DND-41 (cell line): Measurements from ENCODE around the gene NTSR1.

Experiments
- ATAC-seq: fragments of 200-7000 bp; cut with Tn5 transposase; 3 replicates; pipeline ENCODE4 v1.9.1; 2021; ENCODE audit warnings: low read depth; ENCODE audit not compliant: insufficient read depth
- DNase-seq: peaks from one replicate; pipeline ENCODE4 v3.0.0-alpha.2; 2020
- H2AFZ ChIP-seq: 2 replicates; pipeline ENCODE4 v1.6.0; 2012; ENCODE audit warnings: low read depth, low read length
- H3K27ac ChIP-seq: 2 replicates; pipeline ENCODE4 v1.5.1; 2012; ENCODE audit warnings: low read length, inconsistent platforms
- H3K27me3 ChIP-seq: fragments of 200-600 bp; sonication (generic); 2 replicates; pipeline ENCODE4 v1.6.0; 2012; ENCODE audit warnings: low read length, mild to moderate bottlenecking, inconsistent platforms; ENCODE audit not compliant: insufficient read depth, poor library complexity
- H3K36me3 ChIP-seq: 2 replicates; pipeline ENCODE4 v1.5.1; 2012; ENCODE audit warnings: low read length, inconsistent platforms; ENCODE audit not compliant: insufficient read depth
- H3K4me1 ChIP-seq: 2 replicates; pipeline ENCODE4 v1.5.1; 2012; ENCODE audit warnings: mild to moderate bottlenecking, low read length; ENCODE audit not compliant: insufficient read depth
- H3K4me2 ChIP-seq: 2 replicates; pipeline ENCODE4 v1.6.0; 2012; ENCODE audit warnings: mild to moderate bottlenecking, moderate library complexity, low read length, inconsistent platforms; ENCODE audit not compliant: insufficient read depth
- H3K4me3 ChIP-seq, 2 experiments: fragments of 200-600 bp in 1 of 2; shearing (Covaris generic) in 1 of 2; 2 replicates each; pipeline ENCODE4 v1.5.1; 2012 to 2016; ENCODE audit warnings: inconsistent platforms in 2 of 2, low read length in 2 of 2, mild to moderate bottlenecking in 2 of 2, low read depth in 1 of 2, moderate library complexity in 1 of 2
- H3K79me2 ChIP-seq: 2 replicates; pipeline ENCODE4 v1.6.0; 2012; ENCODE audit warnings: low read length, inconsistent platforms; ENCODE audit not compliant: insufficient read depth
- H3K9ac ChIP-seq: 2 replicates; pipeline ENCODE4 v1.6.0; 2012; ENCODE audit warnings: low read depth, mild to moderate bottlenecking, inconsistent platforms, low read length, moderate library complexity
- H3K9me3 ChIP-seq: 2 replicates; pipeline ENCODE4 v1.5.1; 2012; ENCODE audit warnings: low read length, moderate library complexity, mild to moderate bottlenecking, inconsistent platforms; ENCODE audit not compliant: insufficient read depth, severe bottlenecking
- H4K20me1 ChIP-seq: 2 replicates; pipeline ENCODE4 v1.6.0; 2012; ENCODE audit warnings: low read length; ENCODE audit not compliant: insufficient read depth
- EZH2 ChIP-seq: IDR thresholded peaks from 3 replicates; pipeline ENCODE4 v1.6.1; 2012; ENCODE audit warnings: borderline replicate concordance, low read depth, mild to moderate bottlenecking, moderate library complexity, low read length, inconsistent platforms; ENCODE audit not compliant: severe bottlenecking
- TF ChIP-seq, protein P1 (sequence below): IDR thresholded peaks from 2 replicates; pipeline ENCODE4 v1.5.1; 2012; ENCODE audit warnings: borderline replicate concordance, low read length, moderate library complexity, mild to moderate bottlenecking; ENCODE audit not compliant: poor library complexity, severe bottlenecking; ENCODE audit errors: extremely low read depth

Gene NTSR1

DNA sequence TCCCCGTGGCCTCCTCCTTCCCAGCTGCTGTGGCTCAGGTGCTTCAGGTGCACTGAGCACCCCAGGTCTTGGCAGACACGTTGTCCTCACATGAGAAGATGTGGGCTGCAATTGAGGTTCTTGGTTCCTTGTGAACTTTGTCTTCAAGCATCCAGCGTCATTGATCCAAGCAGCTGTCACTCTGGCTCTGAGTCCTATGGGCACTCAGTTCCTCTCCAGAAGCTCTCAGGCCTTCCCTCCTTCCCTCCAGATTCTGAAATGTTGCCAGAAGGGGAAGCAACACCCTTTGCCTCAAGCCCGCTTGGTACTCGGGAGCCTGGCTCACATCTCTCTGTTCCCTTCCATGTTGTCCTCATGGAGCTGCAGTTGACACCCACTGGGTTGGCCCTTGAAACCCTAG, 79.2 kb downstream of the NTSR1 start:
- no peaks in the 10 kb centered on the region for H3K9me3 ChIP-seq
- H2AFZ ChIP-seq = no peak overlapping the region
- no peak overlapping the region for H3K27ac ChIP-seq
- no peaks in the 10 kb centered on the region for H3K36me3 ChIP-seq
- DNase-seq (no peak), ATAC-seq (no peak)
- TF ChIP-seq, protein P1, sequence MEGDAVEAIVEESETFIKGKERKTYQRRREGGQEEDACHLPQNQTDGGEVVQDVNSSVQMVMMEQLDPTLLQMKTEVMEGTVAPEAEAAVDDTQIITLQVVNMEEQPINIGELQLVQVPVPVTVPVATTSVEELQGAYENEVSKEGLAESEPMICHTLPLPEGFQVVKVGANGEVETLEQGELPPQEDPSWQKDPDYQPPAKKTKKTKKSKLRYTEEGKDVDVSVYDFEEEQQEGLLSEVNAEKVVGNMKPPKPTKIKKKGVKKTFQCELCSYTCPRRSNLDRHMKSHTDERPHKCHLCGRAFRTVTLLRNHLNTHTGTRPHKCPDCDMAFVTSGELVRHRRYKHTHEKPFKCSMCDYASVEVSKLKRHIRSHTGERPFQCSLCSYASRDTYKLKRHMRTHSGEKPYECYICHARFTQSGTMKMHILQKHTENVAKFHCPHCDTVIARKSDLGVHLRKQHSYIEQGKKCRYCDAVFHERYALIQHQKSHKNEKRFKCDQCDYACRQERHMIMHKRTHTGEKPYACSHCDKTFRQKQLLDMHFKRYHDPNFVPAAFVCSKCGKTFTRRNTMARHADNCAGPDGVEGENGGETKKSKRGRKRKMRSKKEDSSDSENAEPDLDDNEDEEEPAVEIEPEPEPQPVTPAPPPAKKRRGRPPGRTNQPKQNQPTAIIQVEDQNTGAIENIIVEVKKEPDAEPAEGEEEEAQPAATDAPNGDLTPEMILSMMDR = no peak
- no peak overlapping the region for H3K4me2 ChIP-seq
- H3K9ac ChIP-seq = no peak overlapping the region
- peaks cover 6% of the 10 kb centered on the region for H3K4me1 ChIP-seq
- no peaks in the 10 kb centered on the region for H3K79me2 ChIP-seq
- H3K27me3 ChIP-seq = no peaks in the 10 kb centered on the region
- no peaks in the 10 kb centered on the region for H4K20me1 ChIP-seq
- H3K4me3 ChIP-seq = no peak overlapping the region

DNA sequence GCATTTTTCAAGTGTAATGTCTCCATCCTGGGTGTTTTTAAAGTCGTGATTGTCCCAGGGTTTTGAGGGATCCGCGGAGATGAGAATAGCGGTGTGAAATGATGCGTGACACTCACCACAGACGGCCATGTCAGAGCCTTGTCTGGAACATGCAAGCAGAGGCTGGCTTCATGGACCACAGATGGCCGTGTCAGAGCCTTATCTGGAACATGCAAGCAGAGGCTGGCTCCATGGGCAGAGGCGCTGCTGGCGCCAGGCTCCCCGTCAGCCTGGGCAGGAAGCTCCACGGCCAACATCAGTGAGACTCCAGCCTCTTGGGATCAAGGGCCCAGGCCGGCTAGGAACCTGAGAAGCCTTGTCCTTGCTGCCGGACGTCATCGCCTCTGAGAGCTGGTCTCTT, 80.0 kb downstream of the NTSR1 start:
- Histone ChIP-seq H3K9me3 (no peaks in the 10 kb centered on the region), H3K79me2 (no peaks in the 10 kb centered on the region), H2AFZ (no peak overlapping the region), H3K9ac (no peak overlapping the region), H3K27ac (no peak overlapping the region), H3K36me3 (no peaks in the 10 kb centered on the region), H3K27me3 (no peaks in the 10 kb centered on the region), H3K4me2 (no peak overlapping the region), H3K4me3 (no peak overlapping the region), H4K20me1 (no peaks in the 10 kb centered on the region), H3K4me1 (peaks cover 7% of the 10 kb centered on the region)
- DNase-seq (no peak), ATAC-seq (no peak)
- no peak for TF ChIP-seq EZH2
- TF ChIP-seq, protein P1 = no peak

DNA sequence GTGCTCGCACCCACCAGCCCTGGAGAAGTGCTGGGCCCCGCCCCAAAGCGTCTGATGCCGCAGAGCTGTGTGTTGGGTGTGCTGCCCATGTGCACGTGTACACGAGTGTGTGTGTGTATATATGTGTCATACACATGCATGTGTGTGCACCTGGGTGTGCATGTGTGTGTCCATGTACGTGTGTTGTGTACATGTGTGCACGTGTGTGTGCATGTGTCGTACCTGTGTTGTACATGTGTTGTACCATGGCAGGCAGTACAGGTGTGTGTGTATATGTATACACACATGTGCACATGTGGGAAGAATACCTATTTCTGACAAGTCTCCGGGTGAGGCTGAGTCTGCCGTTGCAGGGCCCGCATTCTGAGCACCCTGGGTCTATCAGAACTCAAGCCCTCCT, 81.4 kb downstream of the NTSR1 start:
- DNase-seq (no peak), ATAC-seq (no peak)
- TF ChIP-seq, protein P1 = no peak
- no peak for TF ChIP-seq EZH2
- H3K4me1 ChIP-seq = peaks cover 20% of the 10 kb centered on the region
- H3K4me2 ChIP-seq = no peak overlapping the region
- no peaks in the 10 kb centered on the region for H3K36me3 ChIP-seq
- H3K79me2 ChIP-seq = no peaks in the 10 kb centered on the region
- H3K4me3 ChIP-seq = no peak overlapping the region
- H3K27ac ChIP-seq = no peak overlapping the region
- no peaks in the 10 kb centered on the region for H3K27me3 ChIP-seq
- no peaks in the 10 kb centered on the region for H3K9me3 ChIP-seq
- no peaks in the 10 kb centered on the region for H4K20me1 ChIP-seq
- no peak overlapping the region for H2AFZ ChIP-seq
- H3K9ac ChIP-seq = no peak overlapping the region
